ENCODE measurements around the gene GTF2F2. TPM values are rescaled to one million over a fixed set of nuclear protein-coding genes. Genes with fewer than 3 reads are reported as not detected.

Gene GTF2F2
- total RNA-seq, 4 donors from 2014 or later: 24.5 to 35.0 (median 30.5) TPM

GRCh38 chr13:45108716-45109101 lies 11.6 kb upstream of the GTF2F2 start:
- WGBS: 48% methylated on average over 11 of the region's 11 CpGs
- TF ChIP-seq CTCF (IDR thresholded peaks at IDR 0.05) (no peak), POLR2AphosphoS5 (IDR thresholded peaks at IDR 0.05) (no peak), POLR2A (IDR thresholded peaks at IDR 0.05) (no peak), EP300 (IDR thresholded peaks at IDR 0.05) (no peak)
- no peaks in the 10 kb centered on the region for H3K4me1 ChIP-seq
- H3K4me3 ChIP-seq: no peak overlapping the region
- peaks cover 5% of the 10 kb centered on the region for H3K27me3 ChIP-seq
- DNase-seq (ENCODE audit: low spot score in 2 of 2): no peak
- no peaks in the 10 kb centered on the region for H3K36me3 ChIP-seq
- H3K27ac ChIP-seq: no peak overlapping the region
- no peaks in the 10 kb centered on the region for H3K9me3 ChIP-seq

- Histone ChIP-seq H3K27me3 (peaks cover 5% of the 10 kb centered on the region), H3K9me3 (no peaks in the 10 kb centered on the region), H3K4me1 (no peaks in the 10 kb centered on the region), H3K27ac (no peak overlapping the region), H3K4me3 (no peak overlapping the region), H3K36me3 (no peaks in the 10 kb centered on the region)
- WGBS: 79% methylated on average over 5 of the region's 5 CpGs
- TF ChIP-seq EP300 (IDR thresholded peaks at IDR 0.05): no peak
- no peak for TF ChIP-seq POLR2AphosphoS5 (IDR thresholded peaks at IDR 0.05)
- no peak for TF ChIP-seq POLR2A (IDR thresholded peaks at IDR 0.05)
- TF ChIP-seq CTCF (IDR thresholded peaks at IDR 0.05): no peak
- no peak for DNase-seq (ENCODE audit: low spot score in 2 of 2)
These were observed 11.1 kb upstream of the GTF2F2 start for GRCh38 chr13:45109102-45109720.

GRCh38 chr13:45113233-45114224 lies 6.8 kb upstream of the GTF2F2 start:
- TF ChIP-seq CTCF (IDR thresholded peaks at IDR 0.05) (no peak), POLR2AphosphoS5 (IDR thresholded peaks at IDR 0.05) (no peak), POLR2A (IDR thresholded peaks at IDR 0.05) (no peak), EP300 (IDR thresholded peaks at IDR 0.05) (no peak)
- Histone ChIP-seq H3K9me3 (no peaks in the 10 kb centered on the region), H3K4me1 (no peaks in the 10 kb centered on the region), H3K4me3 (no peak overlapping the region), H3K36me3 (no peaks in the 10 kb centered on the region), H3K27me3 (peaks cover 5% of the 10 kb centered on the region), H3K27ac (no peak overlapping the region)
- DNase-seq (ENCODE audit: low spot score in 2 of 2): no peak
- WGBS: 51% methylated on average over 4 of the region's 4 CpGs

- peak overlapping the region; percentile 91 for H3K27ac ChIP-seq
- WGBS: 13% methylated on average over 7 of the region's 7 CpGs
These were observed 780 bp upstream of the GTF2F2 start for GRCh38 chr13:45119469-45119990.

More at GRCh38 chr13:45119469-45119990, 780 bp upstream of the GTF2F2 start:
- H3K9me3 ChIP-seq: no peaks in the 10 kb centered on the region
- peak overlapping the region; percentile 90 for H3K4me3 ChIP-seq
- H3K4me1 ChIP-seq: peaks cover 27% of the 10 kb centered on the region
- no peak for DNase-seq (ENCODE audit: low spot score in 2 of 2)
- H3K27me3 ChIP-seq: no peaks in the 10 kb centered on the region
- no peaks in the 10 kb centered on the region for H3K36me3 ChIP-seq
- TF ChIP-seq POLR2A (IDR thresholded peaks at IDR 0.05) (no peak), POLR2AphosphoS5 (IDR thresholded peaks at IDR 0.05) (no peak), CTCF (IDR thresholded peaks at IDR 0.05) (no peak), EP300 (IDR thresholded peaks at IDR 0.05) (no peak)
